Body of pancreas (tissue), 4 donors: ENCODE results near the gene NME3. TPM values are rescaled to one million over a fixed set of nuclear protein-coding genes. Genes with fewer than 3 reads are reported as not detected.

ENCODE experiments used
- ATAC-seq: fragments of 150-250 bp; one replicate; pipeline ENCODE4 v1.9.1; 2016
- DNase-seq, 4 donors: peaks; one replicate each; pipeline ENCODE4 v3.0.0-alpha.2; 2019
- H3K27ac ChIP-seq, 4 donors: fragments of 200-600 bp; sonication (generic); 1 replicate in 3 of 4; 2 replicates in 1 of 4; pipeline versions ENCODE4 v1.5.1 to v1.6.1; 2016 to 2019; ENCODE audit warnings: mild to moderate bottlenecking in 1 of 4, mixed read lengths in 1 of 4, moderate library complexity in 1 of 4
- H3K27me3 ChIP-seq, 2 donors: fragments of 200-600 bp; sonication (generic); one replicate each; pipeline ENCODE4 v1.6.0; 2016; ENCODE audit warnings: mild to moderate bottlenecking in 1 of 2
- H3K36me3 ChIP-seq, 2 donors: fragments of 200-600 bp; sonication (generic); replicated peaks in 1 of 2; 2 replicates each; pipeline ENCODE4 v1.5.1; 2016; ENCODE audit warnings: low read depth in 2 of 2; ENCODE audit not compliant: insufficient read depth in 1 of 2
- H3K4me1 ChIP-seq: fragments of 200-600 bp; sonication (generic); one replicate; pipeline ENCODE4 v1.6.0; 2016
- H3K4me3 ChIP-seq, 2 donors: fragments of 200-600 bp; sonication (generic); 1 replicate in 1 of 2; 2 replicates in 1 of 2; pipeline ENCODE4 v1.5.1; 2016 to 2019
- H3K9me3 ChIP-seq, 3 donors: fragments of 200-600 bp; sonication (generic); 1 replicate in 2 of 3; 2 replicates in 1 of 3; pipeline ENCODE4 v1.5.1; 2016
- POLR2A ChIP-seq, 3 donors: fragments of 450-650 bp; IDR thresholded peaks; one replicate each; pipeline ENCODE4 v1.6.1; 2016; ENCODE audit warnings: antibody characterized with exemption in 3 of 3, mild to moderate bottlenecking in 2 of 3
- WGBS, 2 donors: methylation state at CpG; one replicate each; pipeline ENCODE4 v1.1.5; 2017; 5-methylcytosine and 5-hydroxymethylcytosine counted together
- intact Hi-C: fragments of 100-400 bp; cut with DNase I; formaldehyde crosslinking; loops from one replicate; pipeline ENCODE4 v1.15.1; 2023
- total RNA-seq, 2 donors: library from RNA; depleted of rRNA; stranded (reverse); fragments of >200 nt; gene quantifications; one replicate each; pipeline ENCODE4 v1.1.0, GENCODE V29; 2016
- TF ChIP-seq, protein P1 (sequence below), 7 experiments: fragments of 450-650 bp in 4 of 7; fragments of 200-600 bp in 3 of 7; sonication (generic) in 3 of 7; IDR thresholded peaks; one replicate each; pipeline ENCODE4 v1.5.1; 2016 to 2019; ENCODE audit warnings: antibody characterized with exemption in 7 of 7

The NME3 gene
- total RNA-seq, 2 donors from 2014 or later = 62.8 to 113 TPM

- WGBS, 2 donors = 73 to 86% methylated on average over 3 to 50 of the region's 51 CpGs
- Histone ChIP-seq H3K27me3 (no peaks in the 10 kb centered on the region), H3K27ac (no peak overlapping the region), H3K4me1 (peaks cover 29% of the 10 kb centered on the region), H3K4me3 (no peak overlapping the region), H3K36me3 (peaks cover 0 to 6% of the 10 kb centered on the region in 2 donors), H3K9me3 (no peaks in the 10 kb centered on the region)
- ATAC-seq = no peak
- peak in 3 of 4 donors; percentile 5 to 18 (median 12) for DNase-seq
- TF ChIP-seq, protein P1, sequence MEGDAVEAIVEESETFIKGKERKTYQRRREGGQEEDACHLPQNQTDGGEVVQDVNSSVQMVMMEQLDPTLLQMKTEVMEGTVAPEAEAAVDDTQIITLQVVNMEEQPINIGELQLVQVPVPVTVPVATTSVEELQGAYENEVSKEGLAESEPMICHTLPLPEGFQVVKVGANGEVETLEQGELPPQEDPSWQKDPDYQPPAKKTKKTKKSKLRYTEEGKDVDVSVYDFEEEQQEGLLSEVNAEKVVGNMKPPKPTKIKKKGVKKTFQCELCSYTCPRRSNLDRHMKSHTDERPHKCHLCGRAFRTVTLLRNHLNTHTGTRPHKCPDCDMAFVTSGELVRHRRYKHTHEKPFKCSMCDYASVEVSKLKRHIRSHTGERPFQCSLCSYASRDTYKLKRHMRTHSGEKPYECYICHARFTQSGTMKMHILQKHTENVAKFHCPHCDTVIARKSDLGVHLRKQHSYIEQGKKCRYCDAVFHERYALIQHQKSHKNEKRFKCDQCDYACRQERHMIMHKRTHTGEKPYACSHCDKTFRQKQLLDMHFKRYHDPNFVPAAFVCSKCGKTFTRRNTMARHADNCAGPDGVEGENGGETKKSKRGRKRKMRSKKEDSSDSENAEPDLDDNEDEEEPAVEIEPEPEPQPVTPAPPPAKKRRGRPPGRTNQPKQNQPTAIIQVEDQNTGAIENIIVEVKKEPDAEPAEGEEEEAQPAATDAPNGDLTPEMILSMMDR (IDR thresholded peaks at IDR 0.05) = no peak
- no peak for TF ChIP-seq POLR2A (IDR thresholded peaks at IDR 0.05)
- intact Hi-C loops = no loop called here
Observed at GRCh38 chr16:1786242-1787055, 15.1 kb upstream of the NME3 start.

GRCh38 chr16:1785846-1786170, 14.5 kb upstream of the NME3 start:
- Histone ChIP-seq H3K4me1 (peaks cover 36% of the 10 kb centered on the region), H3K27ac (no peak overlapping the region), H3K36me3 (peaks cover 0 to 6% of the 10 kb centered on the region in 2 donors), H3K9me3 (no peaks in the 10 kb centered on the region), H3K27me3 (no peaks in the 10 kb centered on the region), H3K4me3 (no peak overlapping the region)
- WGBS, 2 donors = 88 to 94% methylated on average over 10 to 14 of the region's 14 CpGs
- TF ChIP-seq, protein P1 (IDR thresholded peaks at IDR 0.05) = no peak
- TF ChIP-seq POLR2A (IDR thresholded peaks at IDR 0.05) = no peak
- ATAC-seq (no peak), DNase-seq (peak in 1 of 4 donors; percentile 8)
- intact Hi-C loops = no loop called here

DNA sequence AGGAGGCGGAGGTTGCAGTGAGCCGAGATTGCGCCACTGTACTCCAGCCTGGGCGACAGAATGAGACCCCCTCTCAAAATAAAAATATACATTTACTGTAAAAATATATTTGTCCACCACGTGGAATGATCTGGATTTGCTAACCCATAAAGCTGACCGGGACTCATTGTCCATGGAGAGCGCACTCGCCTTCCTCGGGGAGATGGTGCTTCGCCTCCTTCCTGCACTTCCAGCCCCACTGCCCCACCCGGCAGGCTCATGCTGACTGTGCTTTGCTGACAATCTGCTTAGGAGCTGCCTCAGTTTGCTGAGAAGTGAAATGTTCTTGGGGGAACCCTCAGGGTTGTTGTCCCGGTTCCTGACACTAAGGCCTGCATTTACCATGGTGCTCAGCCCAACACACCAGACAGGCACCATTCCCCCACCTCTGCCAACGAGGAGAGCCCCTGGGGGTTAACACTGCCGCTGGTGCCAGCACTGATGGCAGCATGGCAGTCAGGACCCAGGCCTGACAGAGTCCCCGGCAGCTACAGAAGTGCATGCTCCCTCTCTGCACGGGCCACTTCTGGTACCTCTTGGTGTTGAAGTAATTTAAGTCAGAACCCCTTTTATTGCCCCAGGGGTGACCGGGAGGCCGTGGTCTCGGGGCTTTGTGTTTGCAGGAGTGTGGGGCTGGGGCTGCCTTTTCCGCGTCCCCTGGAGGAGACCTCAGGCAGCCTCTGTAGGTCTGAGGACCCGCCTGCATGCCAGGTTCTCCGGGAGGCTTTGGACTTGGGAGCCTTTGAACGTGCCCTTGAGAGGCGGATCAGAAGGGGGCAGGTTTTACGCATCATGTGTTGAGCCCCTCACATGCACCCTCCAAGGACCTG, 13.9 kb upstream of the NME3 start:
- peaks cover 0 to 6% of the 10 kb centered on the region in 2 donors for H3K36me3 ChIP-seq
- ATAC-seq (no peak), DNase-seq (peak in 2 of 4 donors; percentile 6 to 9)
- no peak overlapping the region for H3K4me3 ChIP-seq
- no peaks in the 10 kb centered on the region for H3K9me3 ChIP-seq
- H3K27ac ChIP-seq = no peak overlapping the region
- no peaks in the 10 kb centered on the region for H3K27me3 ChIP-seq
- peaks cover 42% of the 10 kb centered on the region for H3K4me1 ChIP-seq
- no peak for TF ChIP-seq POLR2A (IDR thresholded peaks at IDR 0.05)
- TF ChIP-seq, protein P1 (IDR thresholded peaks at IDR 0.05) = no peak
- 75 to 85% methylated on average over 19 to 26 of the region's 26 CpGs for WGBS, 2 donors
- intact Hi-C loops = no loop called here

DNA sequence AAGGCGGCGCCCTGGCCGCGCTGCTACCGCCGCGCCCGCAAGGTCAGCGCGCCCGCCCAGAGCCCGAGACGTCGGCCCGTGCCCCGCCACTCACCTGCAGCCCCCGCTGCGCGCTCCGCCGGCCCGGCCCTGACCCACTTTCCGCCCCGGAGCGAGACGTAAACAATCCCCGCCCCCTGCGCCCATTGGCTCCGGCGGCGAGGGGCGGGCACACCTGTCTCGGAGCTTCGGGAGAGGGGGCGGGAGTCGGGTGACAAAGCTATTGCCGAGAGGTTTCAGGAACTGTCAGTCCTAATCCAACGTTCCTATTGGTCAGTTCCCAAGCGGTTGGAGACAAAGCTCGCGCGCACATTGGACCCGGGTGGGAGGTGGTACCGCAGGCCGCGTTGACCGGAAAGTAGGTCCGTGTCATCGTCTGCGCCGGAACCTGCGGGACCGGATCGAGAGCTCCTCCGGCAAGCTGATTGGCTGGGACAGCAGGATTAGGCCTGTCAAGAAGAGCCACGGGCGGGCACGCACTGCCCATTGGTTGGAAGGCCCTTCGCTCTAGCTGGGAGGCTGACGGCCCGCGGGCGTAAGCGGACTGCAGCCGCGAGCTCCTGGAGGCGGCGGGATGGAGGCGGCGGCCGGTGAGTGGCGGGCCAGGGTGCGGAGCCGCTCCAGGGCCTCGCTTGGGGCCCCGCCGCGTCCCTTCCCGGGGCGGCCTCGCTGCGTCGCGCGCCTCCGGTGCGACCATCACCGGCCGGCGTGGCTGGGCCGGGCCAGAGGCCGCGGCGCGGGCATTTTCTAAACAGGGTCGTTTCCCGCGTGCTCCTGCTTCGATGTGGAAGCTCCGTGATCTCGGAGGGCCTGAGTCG, 11.3 kb upstream of the NME3 start, which contains the start of the genes NUBP2 and SPSB3:
Gene NUBP2 (plus strand): TSS at position 553 of the 857 bp plus-strand sequence. CDS start 61 bp downstream, at position 614.
Gene SPSB3 (minus strand): TSS at position 164 of the 857 bp plus-strand sequence. CDS start 1,088 bp downstream, outside the sequence.
- ATAC-seq (peak; percentile 94), DNase-seq (peak; percentile 100)
- intact Hi-C loops = no loop called here
- WGBS, 2 donors = 0 to 1% methylated on average over 19 to 87 of the region's 102 CpGs
- no peaks in the 10 kb centered on the region for H3K27me3 ChIP-seq
- peak within 1 kb of the TSS; percentile 70 to 77 for H3K4me3 ChIP-seq
- no peaks in the 10 kb centered on the region for H3K9me3 ChIP-seq
- H3K36me3 ChIP-seq = peaks cover 0 to 4% of the 10 kb centered on the region in 2 donors
- TF ChIP-seq POLR2A (IDR thresholded peaks at IDR 0.05) = peak; percentile 43 to 62 (median 59)
- TF ChIP-seq, protein P1 (IDR thresholded peaks at IDR 0.05) = peak in 1 of 7 experiments; percentile 3
- H3K4me1 ChIP-seq = peaks cover 54% of the 10 kb centered on the region
- peak within 1 kb of the TSS; percentile 84 to 95 (median 94) for H3K27ac ChIP-seq
